GM23338 (cell line): ENCODE measurements around the gene OMG. TPM values are rescaled to one million over a fixed set of nuclear protein-coding genes. Genes with fewer than 3 reads are reported as not detected.

Experiments used
- ATAC-seq: fragments of 200-7000 bp; cut with Tn5 transposase; 3 replicates; pipeline ENCODE4 v1.9.1; 2020
- DNase-seq: peaks from one replicate; pipeline ENCODE4 v3.0.0-alpha.2; 2015; ENCODE audit warnings: low spot score
- H2AFZ ChIP-seq: fragments of 200-600 bp; sonication (generic); 2 replicates; pipeline ENCODE4 v1.8.0; 2016; ENCODE audit warnings: antibody characterized with exemption, mild to moderate bottlenecking, moderate library complexity
- H3F3A ChIP-seq: fragments of 200-600 bp; sonication (generic); replicated peaks from 2 replicates; pipeline ENCODE4 v1.8.0; 2017; ENCODE audit warnings: antibody characterized with exemption, mixed run types, low read depth
- H3K27ac ChIP-seq: fragments of 200-600 bp; sonication (generic); 2 replicates; pipeline ENCODE4 v1.6.1; 2016; ENCODE audit warnings: low read depth
- H3K27me3 ChIP-seq: fragments of 200-600 bp; sonication (generic); 2 replicates; pipeline ENCODE4 v1.8.0; 2016; ENCODE audit warnings: mild to moderate bottlenecking, mixed run types, moderate library complexity; ENCODE audit not compliant: insufficient read depth
- H3K36me3 ChIP-seq: fragments of 200-600 bp; sonication (generic); 2 replicates; pipeline ENCODE4 v1.8.0; 2016; ENCODE audit warnings: mild to moderate bottlenecking; ENCODE audit not compliant: insufficient read depth
- H3K4me1 ChIP-seq: fragments of 200-600 bp; sonication (generic); 2 replicates; pipeline ENCODE4 v1.8.0; 2016; ENCODE audit warnings: mild to moderate bottlenecking, moderate library complexity; ENCODE audit not compliant: insufficient read depth
- H3K4me2 ChIP-seq: fragments of 200-600 bp; sonication (generic); 2 replicates; pipeline ENCODE4 v1.7.1; 2017; ENCODE audit warnings: mixed run types
- H3K4me3 ChIP-seq: fragments of 200-600 bp; sonication (generic); 2 replicates; pipeline ENCODE4 v1.6.1; 2016; ENCODE audit warnings: mixed run types
- H3K79me2 ChIP-seq: fragments of 200-600 bp; sonication (generic); replicated peaks from 2 replicates; pipeline ENCODE4 v1.8.0; 2017; ENCODE audit warnings: mild to moderate bottlenecking; ENCODE audit not compliant: insufficient read depth
- H3K9me2 ChIP-seq: fragments of 200-600 bp; sonication (generic); 2 replicates; pipeline ENCODE4 v1.8.0; 2017; ENCODE audit not compliant: insufficient read depth
- H4K20me1 ChIP-seq: fragments of 200-600 bp; sonication (generic); replicated peaks from 2 replicates; pipeline ENCODE4 v1.8.0; 2017; ENCODE audit warnings: mild to moderate bottlenecking; ENCODE audit not compliant: insufficient read depth
- H3K27ac Mint-ChIP-seq: 2 replicates; pipeline ENCODE4 v1.8.0; 2020; ENCODE audit warnings: inconsistent platforms, mild to moderate bottlenecking, moderate library complexity, mixed read lengths
- H3K27me3 Mint-ChIP-seq: 3 replicates; pipeline ENCODE4 v1.8.0; 2022; ENCODE audit warnings: low read depth, mild to moderate bottlenecking, moderate library complexity, mixed read lengths, inconsistent platforms; ENCODE audit not compliant: insufficient read depth, poor library complexity
- H3K36me3 Mint-ChIP-seq: 3 replicates; pipeline ENCODE4 v1.8.0; 2021; ENCODE audit warnings: low read depth, mild to moderate bottlenecking, inconsistent platforms, moderate library complexity, mixed read lengths
- H3K4me1 Mint-ChIP-seq: 3 replicates; pipeline ENCODE4 v1.8.0; 2020; ENCODE audit warnings: mild to moderate bottlenecking, inconsistent platforms, mixed read lengths
- H3K4me3 Mint-ChIP-seq: 3 replicates; pipeline ENCODE4 v1.8.0; 2021; ENCODE audit warnings: moderate library complexity, mild to moderate bottlenecking, inconsistent platforms, mixed read lengths
- H3K9me3 Mint-ChIP-seq: 3 replicates; pipeline ENCODE4 v1.8.0; 2020; ENCODE audit warnings: moderate library complexity, mild to moderate bottlenecking, inconsistent platforms, mixed read lengths
- CREB1 ChIP-seq: fragments of 250-450 bp; sonication (Bioruptor Pico); IDR thresholded peaks from 2 replicates; pipeline ENCODE4 v1.5.0; 2020; ENCODE audit warnings: low read depth, mild to moderate bottlenecking, moderate library complexity
- CTCF ChIP-seq, 2 experiments: fragments of 200-600 bp in 1 of 2; sonication (generic) in 1 of 2; conservative IDR thresholded peaks; 2 replicates each; pipeline versions ENCODE4 v1.5.1 to v1.6.1; 2016 to 2017; ENCODE audit warnings: antibody characterized with exemption in 2 of 2, low read depth in 2 of 2, mild to moderate bottlenecking in 2 of 2, moderate library complexity in 1 of 2
- EZH2 ChIP-seq: fragments of 200-600 bp; sonication (generic); IDR thresholded peaks from one replicate; pipeline ENCODE4 v1.8.0; 2017; ENCODE audit warnings: antibody characterized with exemption, mild to moderate bottlenecking, low read depth; ENCODE audit not compliant: unreplicated experiment
- EZH2phosphoT487 ChIP-seq: fragments of 200-600 bp; sonication (generic); IDR thresholded peaks from one replicate; pipeline ENCODE4 v1.8.1; 2018; ENCODE audit warnings: antibody characterized with exemption; ENCODE audit not compliant: unreplicated experiment
- JUNB ChIP-seq: IDR thresholded peaks from one replicate; pipeline ENCODE4 v1.6.1; 2016; ENCODE audit warnings: antibody characterized with exemption; ENCODE audit not compliant: unreplicated experiment
- NANOG ChIP-seq: IDR thresholded peaks from 2 replicates; pipeline ENCODE4 v1.6.1; 2016; ENCODE audit warnings: antibody characterized with exemption, borderline replicate concordance
- POLR2AphosphoS5 ChIP-seq: IDR thresholded peaks from 2 replicates; pipeline ENCODE4 v1.6.1; 2016; ENCODE audit warnings: antibody characterized with exemption, low read depth
- STAT1 ChIP-seq: IDR thresholded peaks from one replicate; pipeline ENCODE4 v1.6.1; 2016; ENCODE audit warnings: antibody characterized with exemption; ENCODE audit not compliant: unreplicated experiment
- ZNF114 ChIP-seq: fragments of 250-450 bp; sonication (Bioruptor Pico); IDR thresholded peaks from 2 replicates; pipeline ENCODE4 v1.5.0; 2020; ENCODE audit warnings: mild to moderate bottlenecking, moderate library complexity
- ZNF331 ChIP-seq: fragments of 250-450 bp; sonication (Bioruptor Pico); IDR thresholded peaks from 2 replicates; pipeline ENCODE4 v1.5.0; 2020; ENCODE audit warnings: low read depth, mild to moderate bottlenecking, moderate library complexity
- polyA plus RNA-seq: library from polyadenylated mRNA; unstranded; fragments of >200 nt; fragmentation: Nextera tagmentation; extraction: Ambion mirVana; gene quantifications from 2 replicates; pipeline ENCODE4 v1.2.1, GENCODE V29; 2016
- total RNA-seq: library from RNA; depleted of rRNA; stranded (reverse); fragments of >200 nt; shearing (Covaris generic); gene quantifications from 2 replicates; pipeline ENCODE4 v1.2.3, GENCODE V29; 2014
- TF ChIP-seq, protein P1 (sequence below): fragments of 250-450 bp; sonication (Bioruptor Pico); IDR thresholded peaks from 2 replicates; pipeline ENCODE4 v1.5.0; 2020; ENCODE audit warnings: mild to moderate bottlenecking, moderate library complexity
- TF ChIP-seq, protein P2 (sequence below): IDR thresholded peaks from one replicate; pipeline ENCODE4 v1.6.1; 2018; ENCODE audit warnings: antibody characterized with exemption; ENCODE audit not compliant: unreplicated experiment

OMG gene
- total and polyA plus RNA-seq, 2 experiments from 2014 or later: 0.71 TPM; not detected in 1

GRCh38 chr17:31329221-31329620 lies 32.2 kb upstream of the OMG start (continued):
- no peak for TF ChIP-seq CTCF (conservative IDR thresholded peaks at IDR 0.05; ENCODE audit: low read depth in 2 of 2)
- no peak for TF ChIP-seq ZNF331 (CRISPR knock-in tag)
- no peak for TF ChIP-seq POLR2AphosphoS5
- no peak for TF ChIP-seq STAT1
- no peak for TF ChIP-seq NANOG

GRCh38 chr17:31328160-31328535 lies 31.1 kb upstream of the OMG start:
- H3K36me3 Mint-ChIP-seq: no peaks in the 10 kb centered on the region
- Histone ChIP-seq H3F3A (no peaks in the 10 kb centered on the region), H3K27ac (no peak overlapping the region)

More at GRCh38 chr17:31328160-31328535, 31.1 kb upstream of the OMG start:
- Histone ChIP-seq H3K36me3 (no peaks in the 10 kb centered on the region), H3K4me3 (no peak overlapping the region), H2AFZ (no peak overlapping the region), H4K20me1 (no peaks in the 10 kb centered on the region), H3K4me2 (no peak overlapping the region), H3K27me3 (no peaks in the 10 kb centered on the region), H3K9me2 (no peaks in the 10 kb centered on the region), H3K4me1 (no peaks in the 10 kb centered on the region), H3K79me2 (no peaks in the 10 kb centered on the region)
- Mint-ChIP-seq H3K9me3 (no peaks in the 10 kb centered on the region), H3K27me3 (peaks cover 4% of the 10 kb centered on the region), H3K27ac (no peak overlapping the region), H3K4me3 (no peak overlapping the region), H3K4me1 (no peaks in the 10 kb centered on the region)
- no peak for ATAC-seq
- TF ChIP-seq, protein P1, sequence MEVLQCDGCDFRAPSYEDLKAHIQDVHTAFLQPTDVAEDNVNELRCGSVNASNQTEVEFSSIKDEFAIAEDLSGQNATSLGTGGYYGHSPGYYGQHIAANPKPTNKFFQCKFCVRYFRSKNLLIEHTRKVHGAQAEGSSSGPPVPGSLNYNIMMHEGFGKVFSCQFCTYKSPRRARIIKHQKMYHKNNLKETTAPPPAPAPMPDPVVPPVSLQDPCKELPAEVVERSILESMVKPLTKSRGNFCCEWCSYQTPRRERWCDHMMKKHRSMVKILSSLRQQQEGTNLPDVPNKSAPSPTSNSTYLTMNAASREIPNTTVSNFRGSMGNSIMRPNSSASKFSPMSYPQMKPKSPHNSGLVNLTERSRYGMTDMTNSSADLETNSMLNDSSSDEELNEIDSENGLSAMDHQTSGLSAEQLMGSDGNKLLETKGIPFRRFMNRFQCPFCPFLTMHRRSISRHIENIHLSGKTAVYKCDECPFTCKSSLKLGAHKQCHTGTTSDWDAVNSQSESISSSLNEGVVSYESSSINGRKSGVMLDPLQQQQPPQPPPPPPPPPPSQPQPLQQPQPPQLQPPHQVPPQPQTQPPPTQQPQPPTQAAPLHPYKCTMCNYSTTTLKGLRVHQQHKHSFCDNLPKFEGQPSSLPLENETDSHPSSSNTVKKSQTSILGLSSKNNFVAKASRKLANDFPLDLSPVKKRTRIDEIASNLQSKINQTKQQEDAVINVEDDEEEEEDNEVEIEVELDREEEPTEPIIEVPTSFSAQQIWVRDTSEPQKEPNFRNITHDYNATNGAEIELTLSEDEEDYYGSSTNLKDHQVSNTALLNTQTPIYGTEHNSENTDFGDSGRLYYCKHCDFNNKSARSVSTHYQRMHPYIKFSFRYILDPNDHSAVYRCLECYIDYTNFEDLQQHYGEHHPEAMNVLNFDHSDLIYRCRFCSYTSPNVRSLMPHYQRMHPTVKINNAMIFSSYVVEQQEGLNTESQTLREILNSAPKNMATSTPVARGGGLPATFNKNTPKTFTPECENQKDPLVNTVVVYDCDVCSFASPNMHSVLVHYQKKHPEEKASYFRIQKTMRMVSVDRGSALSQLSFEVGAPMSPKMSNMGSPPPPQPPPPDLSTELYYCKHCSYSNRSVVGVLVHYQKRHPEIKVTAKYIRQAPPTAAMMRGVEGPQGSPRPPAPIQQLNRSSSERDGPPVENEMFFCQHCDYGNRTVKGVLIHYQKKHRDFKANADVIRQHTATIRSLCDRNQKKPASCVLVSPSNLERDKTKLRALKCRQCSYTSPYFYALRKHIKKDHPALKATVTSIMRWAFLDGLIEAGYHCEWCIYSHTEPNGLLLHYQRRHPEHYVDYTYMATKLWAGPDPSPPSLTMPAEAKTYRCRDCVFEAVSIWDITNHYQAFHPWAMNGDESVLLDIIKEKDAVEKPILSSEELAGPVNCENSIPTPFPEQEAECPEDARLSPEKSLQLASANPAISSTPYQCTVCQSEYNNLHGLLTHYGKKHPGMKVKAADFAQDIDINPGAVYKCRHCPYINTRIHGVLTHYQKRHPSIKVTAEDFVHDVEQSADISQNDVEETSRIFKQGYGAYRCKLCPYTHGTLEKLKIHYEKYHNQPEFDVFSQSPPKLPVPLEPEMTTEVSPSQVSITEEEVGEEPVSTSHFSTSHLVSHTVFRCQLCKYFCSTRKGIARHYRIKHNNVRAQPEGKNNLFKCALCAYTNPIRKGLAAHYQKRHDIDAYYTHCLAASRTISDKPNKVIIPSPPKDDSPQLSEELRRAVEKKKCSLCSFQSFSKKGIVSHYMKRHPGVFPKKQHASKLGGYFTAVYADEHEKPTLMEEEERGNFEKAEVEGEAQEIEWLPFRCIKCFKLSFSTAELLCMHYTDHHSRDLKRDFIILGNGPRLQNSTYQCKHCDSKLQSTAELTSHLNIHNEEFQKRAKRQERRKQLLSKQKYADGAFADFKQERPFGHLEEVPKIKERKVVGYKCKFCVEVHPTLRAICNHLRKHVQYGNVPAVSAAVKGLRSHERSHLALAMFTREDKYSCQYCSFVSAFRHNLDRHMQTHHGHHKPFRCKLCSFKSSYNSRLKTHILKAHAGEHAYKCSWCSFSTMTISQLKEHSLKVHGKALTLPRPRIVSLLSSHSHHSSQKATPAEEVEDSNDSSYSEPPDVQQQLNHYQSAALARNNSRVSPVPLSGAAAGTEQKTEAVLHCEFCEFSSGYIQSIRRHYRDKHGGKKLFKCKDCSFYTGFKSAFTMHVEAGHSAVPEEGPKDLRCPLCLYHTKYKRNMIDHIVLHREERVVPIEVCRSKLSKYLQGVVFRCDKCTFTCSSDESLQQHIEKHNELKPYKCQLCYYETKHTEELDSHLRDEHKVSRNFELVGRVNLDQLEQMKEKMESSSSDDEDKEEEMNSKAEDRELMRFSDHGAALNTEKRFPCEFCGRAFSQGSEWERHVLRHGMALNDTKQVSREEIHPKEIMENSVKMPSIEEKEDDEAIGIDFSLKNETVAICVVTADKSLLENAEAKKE: no peak
- TF ChIP-seq ZNF331 (CRISPR knock-in tag) (no peak), JUNB (no peak), EZH2phosphoT487 (no peak), NANOG (no peak), EZH2 (no peak), STAT1 (no peak), POLR2AphosphoS5 (no peak), CREB1 (no peak), ZNF114 (no peak)
- TF ChIP-seq, protein P2, sequence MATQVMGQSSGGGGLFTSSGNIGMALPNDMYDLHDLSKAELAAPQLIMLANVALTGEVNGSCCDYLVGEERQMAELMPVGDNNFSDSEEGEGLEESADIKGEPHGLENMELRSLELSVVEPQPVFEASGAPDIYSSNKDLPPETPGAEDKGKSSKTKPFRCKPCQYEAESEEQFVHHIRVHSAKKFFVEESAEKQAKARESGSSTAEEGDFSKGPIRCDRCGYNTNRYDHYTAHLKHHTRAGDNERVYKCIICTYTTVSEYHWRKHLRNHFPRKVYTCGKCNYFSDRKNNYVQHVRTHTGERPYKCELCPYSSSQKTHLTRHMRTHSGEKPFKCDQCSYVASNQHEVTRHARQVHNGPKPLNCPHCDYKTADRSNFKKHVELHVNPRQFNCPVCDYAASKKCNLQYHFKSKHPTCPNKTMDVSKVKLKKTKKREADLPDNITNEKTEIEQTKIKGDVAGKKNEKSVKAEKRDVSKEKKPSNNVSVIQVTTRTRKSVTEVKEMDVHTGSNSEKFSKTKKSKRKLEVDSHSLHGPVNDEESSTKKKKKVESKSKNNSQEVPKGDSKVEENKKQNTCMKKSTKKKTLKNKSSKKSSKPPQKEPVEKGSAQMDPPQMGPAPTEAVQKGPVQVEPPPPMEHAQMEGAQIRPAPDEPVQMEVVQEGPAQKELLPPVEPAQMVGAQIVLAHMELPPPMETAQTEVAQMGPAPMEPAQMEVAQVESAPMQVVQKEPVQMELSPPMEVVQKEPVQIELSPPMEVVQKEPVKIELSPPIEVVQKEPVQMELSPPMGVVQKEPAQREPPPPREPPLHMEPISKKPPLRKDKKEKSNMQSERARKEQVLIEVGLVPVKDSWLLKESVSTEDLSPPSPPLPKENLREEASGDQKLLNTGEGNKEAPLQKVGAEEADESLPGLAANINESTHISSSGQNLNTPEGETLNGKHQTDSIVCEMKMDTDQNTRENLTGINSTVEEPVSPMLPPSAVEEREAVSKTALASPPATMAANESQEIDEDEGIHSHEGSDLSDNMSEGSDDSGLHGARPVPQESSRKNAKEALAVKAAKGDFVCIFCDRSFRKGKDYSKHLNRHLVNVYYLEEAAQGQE: no peak
- no peak for DNase-seq
